Measurements from ENCODE around the gene PCIF1. TPM values are rescaled to one million over a fixed set of nuclear protein-coding genes. Genes with fewer than 3 reads are reported as not detected.
"Not testable (repeated sequence)": the region's sequence is repeated elsewhere in the genome, so short reads cannot be mapped to it uniquely, and the experiment has no call there.

Gene PCIF1
- total RNA-seq, 1 donor from 2014 or later, result 22.4 TPM

DNA sequence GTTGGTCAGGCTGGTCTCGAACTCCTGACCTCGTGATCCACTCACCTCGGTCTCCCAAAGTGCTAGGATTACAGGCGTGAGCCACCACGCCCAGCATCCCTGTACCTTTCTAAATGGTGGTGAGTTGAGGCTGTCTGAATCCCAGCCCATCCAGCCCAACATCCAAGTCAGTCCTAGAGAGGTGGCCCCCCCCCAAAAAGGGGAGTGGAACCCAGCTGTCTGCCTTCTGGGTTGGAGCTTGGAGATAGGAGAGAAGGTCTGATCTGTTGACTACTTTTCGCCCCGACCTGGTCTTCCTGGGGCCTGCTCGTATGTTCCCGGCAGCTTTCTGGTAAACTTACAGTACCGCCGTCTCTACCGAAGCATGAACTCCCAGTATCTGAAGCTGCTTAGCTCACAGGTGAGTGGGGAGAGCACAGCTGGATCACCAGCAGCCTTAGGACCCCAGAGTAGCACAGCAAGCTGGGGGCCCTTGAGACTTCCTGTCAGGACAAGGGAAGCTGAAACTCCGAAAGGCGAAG lies 37.8 kb upstream of the PCIF1 start:
- Histone ChIP-seq H3K27me3 (ENCODE audit: control insufficient read depth, insufficient read depth, low read length) (no peaks in the 10 kb centered on the region), H3K4me3 (ENCODE audit: low read depth, low read length) (no peak overlapping the region), H3K36me3 (ENCODE audit: control insufficient read depth, insufficient read depth, low read length) (peaks cover 3% of the 10 kb centered on the region)
- TF ChIP-seq, protein P1, sequence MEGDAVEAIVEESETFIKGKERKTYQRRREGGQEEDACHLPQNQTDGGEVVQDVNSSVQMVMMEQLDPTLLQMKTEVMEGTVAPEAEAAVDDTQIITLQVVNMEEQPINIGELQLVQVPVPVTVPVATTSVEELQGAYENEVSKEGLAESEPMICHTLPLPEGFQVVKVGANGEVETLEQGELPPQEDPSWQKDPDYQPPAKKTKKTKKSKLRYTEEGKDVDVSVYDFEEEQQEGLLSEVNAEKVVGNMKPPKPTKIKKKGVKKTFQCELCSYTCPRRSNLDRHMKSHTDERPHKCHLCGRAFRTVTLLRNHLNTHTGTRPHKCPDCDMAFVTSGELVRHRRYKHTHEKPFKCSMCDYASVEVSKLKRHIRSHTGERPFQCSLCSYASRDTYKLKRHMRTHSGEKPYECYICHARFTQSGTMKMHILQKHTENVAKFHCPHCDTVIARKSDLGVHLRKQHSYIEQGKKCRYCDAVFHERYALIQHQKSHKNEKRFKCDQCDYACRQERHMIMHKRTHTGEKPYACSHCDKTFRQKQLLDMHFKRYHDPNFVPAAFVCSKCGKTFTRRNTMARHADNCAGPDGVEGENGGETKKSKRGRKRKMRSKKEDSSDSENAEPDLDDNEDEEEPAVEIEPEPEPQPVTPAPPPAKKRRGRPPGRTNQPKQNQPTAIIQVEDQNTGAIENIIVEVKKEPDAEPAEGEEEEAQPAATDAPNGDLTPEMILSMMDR (IDR thresholded peaks at IDR 0.05; ENCODE audit: insufficient read depth, low read length, poor library complexity, severe bottlenecking), result no peak
- no peak for DNase-seq (ENCODE audit: low read depth)

DNA sequence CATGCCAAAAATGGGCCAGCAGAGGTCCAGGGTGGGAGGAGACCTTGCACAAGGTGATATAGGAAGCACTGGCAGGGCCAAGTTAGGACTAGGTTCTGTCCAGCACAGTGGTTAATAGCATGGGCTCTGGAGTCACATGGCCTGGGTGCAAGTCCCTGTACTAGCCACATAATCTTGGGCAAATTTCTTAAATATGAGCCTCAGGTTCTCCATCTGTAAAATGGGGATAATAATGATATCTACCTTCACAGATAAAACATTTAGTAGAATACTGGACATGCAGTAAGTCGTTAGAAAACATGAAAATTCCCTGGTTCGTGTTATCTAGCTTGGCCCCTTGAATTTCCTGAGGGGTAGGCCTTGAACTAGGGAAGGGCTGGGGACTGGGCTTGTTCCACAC lies 37.2 kb upstream of the PCIF1 start:
- Histone ChIP-seq H3K36me3 (ENCODE audit: control insufficient read depth, insufficient read depth, low read length) (peaks cover 3% of the 10 kb centered on the region), H3K4me3 (ENCODE audit: low read depth, low read length) (no peak overlapping the region), H3K27me3 (ENCODE audit: control insufficient read depth, insufficient read depth, low read length) (no peaks in the 10 kb centered on the region)
- TF ChIP-seq, protein P1 (IDR thresholded peaks at IDR 0.05; ENCODE audit: insufficient read depth, low read length, poor library complexity, severe bottlenecking), result no peak
- DNase-seq (ENCODE audit: low read depth), result no peak

DNA sequence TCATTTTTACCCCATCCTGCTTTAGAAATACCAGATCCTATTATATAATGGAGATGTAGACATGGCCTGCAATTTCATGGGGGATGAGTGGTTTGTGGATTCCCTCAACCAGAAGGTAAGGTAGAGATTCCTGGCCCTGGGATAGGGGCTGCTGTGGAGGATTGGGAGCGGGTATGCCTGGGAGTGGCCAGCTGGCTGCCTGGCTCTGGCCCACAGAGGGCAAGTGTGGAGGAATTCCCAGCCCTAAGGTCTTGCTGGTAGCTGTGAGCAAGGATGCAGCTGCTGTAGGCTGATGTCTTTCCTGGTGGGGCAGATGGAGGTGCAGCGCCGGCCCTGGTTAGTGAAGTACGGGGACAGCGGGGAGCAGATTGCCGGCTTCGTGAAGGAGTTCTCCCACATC lies 36.8 kb upstream of the PCIF1 start:
- H3K36me3 ChIP-seq (ENCODE audit: control insufficient read depth, insufficient read depth, low read length), result peaks cover 3% of the 10 kb centered on the region
- H3K4me3 ChIP-seq (ENCODE audit: low read depth, low read length), result no peak overlapping the region
- no peaks in the 10 kb centered on the region for H3K27me3 ChIP-seq (ENCODE audit: control insufficient read depth, insufficient read depth, low read length)
- TF ChIP-seq, protein P1 (IDR thresholded peaks at IDR 0.05; ENCODE audit: insufficient read depth, low read length, poor library complexity, severe bottlenecking), result no peak
- no peak for DNase-seq (ENCODE audit: low read depth)

DNA sequence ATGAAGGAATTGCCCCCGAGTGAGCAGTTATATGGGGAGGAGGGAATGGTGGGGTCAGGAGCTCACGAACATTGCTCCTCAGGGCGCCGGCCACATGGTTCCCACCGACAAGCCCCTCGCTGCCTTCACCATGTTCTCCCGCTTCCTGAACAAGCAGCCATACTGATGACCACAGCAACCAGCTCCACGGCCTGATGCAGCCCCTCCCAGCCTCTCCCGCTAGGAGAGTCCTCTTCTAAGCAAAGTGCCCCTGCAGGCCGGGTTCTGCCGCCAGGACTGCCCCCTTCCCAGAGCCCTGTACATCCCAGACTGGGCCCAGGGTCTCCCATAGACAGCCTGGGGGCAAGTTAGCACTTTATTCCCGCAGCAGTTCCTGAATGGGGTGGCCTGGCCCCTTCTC lies 36.2 kb upstream of the PCIF1 start:
- peaks cover 1% of the 10 kb centered on the region for H3K36me3 ChIP-seq (ENCODE audit: control insufficient read depth, insufficient read depth, low read length)
- TF ChIP-seq, protein P1 (IDR thresholded peaks at IDR 0.05; ENCODE audit: insufficient read depth, low read length, poor library complexity, severe bottlenecking), result no peak
- H3K27me3 ChIP-seq (ENCODE audit: control insufficient read depth, insufficient read depth, low read length), result no peaks in the 10 kb centered on the region
- no peak for DNase-seq (ENCODE audit: low read depth)
- H3K4me3 ChIP-seq (ENCODE audit: low read depth, low read length), result no peak overlapping the region

DNA sequence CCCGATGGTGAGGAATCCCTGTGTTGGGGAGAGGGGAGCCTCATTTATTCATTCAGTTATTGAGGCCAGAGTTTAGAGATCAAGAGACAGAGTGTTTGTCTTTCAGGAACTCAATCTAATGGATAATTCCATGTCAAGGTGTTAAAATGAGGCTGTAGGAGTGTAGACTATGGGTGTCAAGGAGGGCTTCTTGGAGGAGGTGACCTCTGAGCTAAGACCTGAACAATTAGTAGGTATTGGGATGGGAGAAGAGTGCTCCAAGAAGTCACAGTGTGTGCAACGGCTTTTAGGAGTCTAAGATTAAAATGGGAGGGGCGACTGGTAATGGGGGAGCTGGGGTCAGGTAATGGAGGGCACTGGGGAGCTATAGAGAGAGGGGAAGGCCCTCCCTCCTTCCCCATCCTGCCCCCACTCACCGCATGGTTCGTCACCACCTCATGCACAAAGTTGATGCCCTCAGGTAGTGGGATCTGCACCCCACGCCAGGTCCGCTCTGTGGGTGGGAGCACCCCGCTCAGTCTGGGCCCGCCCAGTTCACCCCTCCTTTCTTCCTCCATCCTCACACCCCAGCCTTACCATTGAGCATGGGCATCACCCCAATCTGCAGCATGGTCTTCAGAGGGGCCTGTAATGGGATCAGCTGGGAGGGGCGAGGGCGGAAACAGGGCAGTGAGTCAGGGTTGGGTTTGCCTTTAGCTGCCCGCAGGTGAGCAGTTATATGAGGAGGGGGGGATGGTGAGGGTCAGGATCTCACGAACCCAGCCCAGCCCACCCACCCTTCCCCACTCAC lies 35.2 kb upstream of the PCIF1 start:
- Histone ChIP-seq H3K27me3 (ENCODE audit: control insufficient read depth, insufficient read depth, low read length) (no peaks in the 10 kb centered on the region), H3K36me3 (ENCODE audit: control insufficient read depth, insufficient read depth, low read length) (peaks cover 1% of the 10 kb centered on the region), H3K4me3 (ENCODE audit: low read depth, low read length) (no peak overlapping the region)
- TF ChIP-seq, protein P1 (IDR thresholded peaks at IDR 0.05; ENCODE audit: insufficient read depth, low read length, poor library complexity, severe bottlenecking), result no peak
- no peak for DNase-seq (ENCODE audit: low read depth)

DNA sequence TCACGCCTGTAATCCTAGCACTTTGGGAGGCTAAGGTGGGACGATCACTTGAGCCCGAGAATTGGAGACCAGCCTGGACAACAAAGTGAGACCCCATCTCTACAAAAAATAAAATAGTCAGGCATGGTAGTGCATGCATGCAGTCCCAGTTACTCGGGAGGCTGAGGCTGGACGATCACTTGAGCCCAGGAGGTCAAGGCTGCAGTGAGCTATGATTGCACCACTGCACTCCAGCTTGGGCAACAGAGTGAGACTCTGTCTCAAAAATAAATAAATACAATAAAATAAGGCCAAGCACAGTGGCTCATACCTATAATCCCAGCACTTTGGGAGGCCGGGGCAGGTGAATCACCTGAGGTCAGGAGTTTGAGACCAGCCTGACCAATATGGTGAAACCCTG lies 33.2 kb upstream of the PCIF1 start:
- not testable (repeated sequence) for H3K36me3 ChIP-seq (ENCODE audit: control insufficient read depth, insufficient read depth, low read length); DNase-seq (ENCODE audit: low read depth); H3K27me3 ChIP-seq (ENCODE audit: control insufficient read depth, insufficient read depth, low read length); H3K4me3 ChIP-seq (ENCODE audit: low read depth, low read length)

Data from kidney epithelial cell (primary cell).